Measurements from ENCODE around the gene MYO16. TPM values are rescaled to one million over a fixed set of nuclear protein-coding genes. Genes with fewer than 3 reads are reported as not detected.

The MYO16 gene
- total and polyA plus RNA-seq, 9 donors, result under 0.01 to 0.37 (median 0.16) TPM; not detected in 2

DNA sequence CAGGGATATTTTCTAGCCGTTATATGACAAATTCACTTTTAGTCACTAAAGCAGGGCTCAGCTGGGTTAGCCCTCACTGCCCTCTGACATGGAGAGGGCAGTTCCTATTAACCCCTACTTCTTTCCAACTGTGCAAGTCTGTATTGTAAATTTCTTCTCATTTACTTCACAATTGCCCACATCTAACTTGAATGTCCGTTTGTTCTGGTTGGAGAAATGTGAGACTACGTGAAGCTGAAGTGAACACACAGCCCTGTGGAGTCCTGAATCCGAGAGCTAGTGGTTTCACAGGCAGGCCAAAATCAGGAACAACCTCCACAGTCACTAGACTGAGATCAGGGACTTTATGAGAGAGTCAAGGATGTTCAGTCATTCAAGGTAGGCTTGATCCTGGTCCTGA lies 4.4 kb upstream of the MYO16 start:
- H3K4me3 ChIP-seq, result no peak overlapping the region
- no peaks in the 10 kb centered on the region for H3K27me3 ChIP-seq
- no peaks in the 10 kb centered on the region for H3K4me1 ChIP-seq (ENCODE audit: insufficient read depth)
- no peaks in the 10 kb centered on the region for H3K36me3 ChIP-seq
- no peak for DNase-seq
- TF ChIP-seq POLR2A (IDR thresholded peaks at IDR 0.05) (no peak), EP300 (IDR thresholded peaks at IDR 0.05) (no peak)
- WGBS, 3 donors, result 62 to 84% (median 62%) methylated on average over 4 of the region's 4 CpGs
- no peak overlapping the region for H3K27ac ChIP-seq
- intact Hi-C loops (cut with DNase I), result no loop called here
- no peaks in the 10 kb centered on the region for H3K9me3 ChIP-seq

DNA sequence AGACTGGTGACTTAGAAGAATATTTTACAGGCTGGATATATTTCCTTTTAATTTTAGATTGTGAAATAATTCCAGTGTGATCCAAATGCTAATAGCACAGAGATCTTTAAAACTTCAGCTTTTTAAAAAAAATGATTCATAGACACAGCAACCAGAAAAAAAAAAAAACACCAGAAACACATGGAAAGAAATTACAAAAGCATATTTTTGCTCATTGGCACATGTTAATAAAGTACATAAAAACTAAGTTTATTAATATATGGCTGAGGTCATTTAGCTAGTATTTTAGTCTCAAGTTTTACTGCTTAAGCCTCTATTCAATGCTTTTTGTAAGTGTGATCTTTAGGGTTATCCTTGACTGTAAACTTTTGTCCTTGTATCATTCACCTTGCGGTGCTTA lies 577 bp downstream of the MYO16 start:
- no peak overlapping the region for H3K27ac ChIP-seq

DNA sequence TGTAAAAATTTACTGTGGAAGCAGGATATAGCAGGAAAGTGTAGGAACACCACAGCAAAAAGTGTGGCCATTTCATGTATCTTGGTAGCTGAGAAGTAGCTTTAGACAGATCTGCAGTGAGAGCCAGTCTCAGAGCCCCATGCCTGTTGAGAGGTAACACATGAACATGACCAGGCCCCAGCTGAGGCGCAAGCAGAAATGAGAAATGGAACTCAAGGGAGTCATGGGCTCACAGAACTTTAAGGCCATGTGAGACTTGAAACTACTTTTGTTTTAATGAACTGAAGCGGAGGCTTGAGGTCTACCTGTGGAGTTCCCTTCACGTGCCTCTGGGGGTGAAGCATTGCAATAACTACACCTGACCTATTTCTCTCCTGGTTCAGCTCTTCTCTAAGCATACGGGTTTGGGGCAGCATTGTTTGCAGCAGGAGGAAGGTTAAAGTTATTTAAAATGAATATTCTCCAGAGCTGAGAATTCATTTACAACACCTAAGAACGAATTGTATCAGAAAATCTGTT lies 3.3 kb downstream of the MYO16 start:
- TF ChIP-seq EP300 (IDR thresholded peaks at IDR 0.05) (no peak), POLR2A (IDR thresholded peaks at IDR 0.05) (no peak)
- TF ChIP-seq, protein P1, sequence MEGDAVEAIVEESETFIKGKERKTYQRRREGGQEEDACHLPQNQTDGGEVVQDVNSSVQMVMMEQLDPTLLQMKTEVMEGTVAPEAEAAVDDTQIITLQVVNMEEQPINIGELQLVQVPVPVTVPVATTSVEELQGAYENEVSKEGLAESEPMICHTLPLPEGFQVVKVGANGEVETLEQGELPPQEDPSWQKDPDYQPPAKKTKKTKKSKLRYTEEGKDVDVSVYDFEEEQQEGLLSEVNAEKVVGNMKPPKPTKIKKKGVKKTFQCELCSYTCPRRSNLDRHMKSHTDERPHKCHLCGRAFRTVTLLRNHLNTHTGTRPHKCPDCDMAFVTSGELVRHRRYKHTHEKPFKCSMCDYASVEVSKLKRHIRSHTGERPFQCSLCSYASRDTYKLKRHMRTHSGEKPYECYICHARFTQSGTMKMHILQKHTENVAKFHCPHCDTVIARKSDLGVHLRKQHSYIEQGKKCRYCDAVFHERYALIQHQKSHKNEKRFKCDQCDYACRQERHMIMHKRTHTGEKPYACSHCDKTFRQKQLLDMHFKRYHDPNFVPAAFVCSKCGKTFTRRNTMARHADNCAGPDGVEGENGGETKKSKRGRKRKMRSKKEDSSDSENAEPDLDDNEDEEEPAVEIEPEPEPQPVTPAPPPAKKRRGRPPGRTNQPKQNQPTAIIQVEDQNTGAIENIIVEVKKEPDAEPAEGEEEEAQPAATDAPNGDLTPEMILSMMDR (IDR thresholded peaks at IDR 0.05), result no peak
- Histone ChIP-seq H3K4me1 (ENCODE audit: insufficient read depth) (no peaks in the 10 kb centered on the region), H3K36me3 (no peaks in the 10 kb centered on the region), H3K4me3 (no peak overlapping the region), H3K9me3 (no peaks in the 10 kb centered on the region), H3K27ac (no peak overlapping the region), H3K27me3 (no peaks in the 10 kb centered on the region)
- 77 to 85% (median 85%) methylated on average over 5 of the region's 5 CpGs for WGBS, 3 donors
- no peak for DNase-seq
- intact Hi-C loops (cut with DNase I), result no loop called here

More for the DNA sequence above, 577 bp downstream of the MYO16 start:
- no peak for TF ChIP-seq EP300 (IDR thresholded peaks at IDR 0.05)
- Histone ChIP-seq H3K4me3 (no peak overlapping the region), H3K4me1 (ENCODE audit: insufficient read depth) (no peaks in the 10 kb centered on the region), H3K9me3 (no peaks in the 10 kb centered on the region), H3K27me3 (no peaks in the 10 kb centered on the region), H3K36me3 (no peaks in the 10 kb centered on the region)
- DNase-seq, result no peak
- intact Hi-C loops (cut with DNase I), result no loop called here
- WGBS, 3 donors, result 79 to 85% (median 83%) methylated on average over 1 of the region's 1 CpG

DNA sequence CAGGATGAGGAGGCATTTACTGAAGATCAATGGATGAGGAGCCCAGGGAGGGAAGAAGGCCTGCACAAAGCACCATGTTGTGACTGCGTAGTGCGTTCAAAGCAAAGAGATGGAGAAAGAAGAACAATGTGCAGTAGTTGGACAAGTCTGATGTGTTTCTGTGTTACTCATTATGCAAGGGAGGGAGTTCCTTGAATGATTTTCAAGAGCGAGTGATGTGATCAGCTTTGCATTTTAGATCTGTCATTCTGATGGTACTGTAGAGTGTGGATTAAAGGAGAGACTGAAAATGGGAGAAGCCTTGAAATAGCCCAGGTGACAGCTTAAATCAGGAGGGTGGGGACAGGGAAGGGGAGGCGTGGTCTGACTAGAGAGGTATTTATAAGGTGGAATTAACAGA lies 9.5 kb downstream of the MYO16 start:
- Histone ChIP-seq H3K27me3 (no peaks in the 10 kb centered on the region), H3K4me3 (no peak overlapping the region), H3K4me1 (ENCODE audit: insufficient read depth) (no peaks in the 10 kb centered on the region), H3K36me3 (no peaks in the 10 kb centered on the region), H3K9me3 (no peaks in the 10 kb centered on the region), H3K27ac (no peak overlapping the region)
- intact Hi-C loops (cut with DNase I), result no loop called here
- TF ChIP-seq, protein P1 (IDR thresholded peaks at IDR 0.05), result no peak
- TF ChIP-seq POLR2A (IDR thresholded peaks at IDR 0.05) (no peak), EP300 (IDR thresholded peaks at IDR 0.05) (no peak)
- no peak for DNase-seq
- WGBS, 3 donors, result 89 to 92% (median 89%) methylated on average over 4 of the region's 4 CpGs

DNA sequence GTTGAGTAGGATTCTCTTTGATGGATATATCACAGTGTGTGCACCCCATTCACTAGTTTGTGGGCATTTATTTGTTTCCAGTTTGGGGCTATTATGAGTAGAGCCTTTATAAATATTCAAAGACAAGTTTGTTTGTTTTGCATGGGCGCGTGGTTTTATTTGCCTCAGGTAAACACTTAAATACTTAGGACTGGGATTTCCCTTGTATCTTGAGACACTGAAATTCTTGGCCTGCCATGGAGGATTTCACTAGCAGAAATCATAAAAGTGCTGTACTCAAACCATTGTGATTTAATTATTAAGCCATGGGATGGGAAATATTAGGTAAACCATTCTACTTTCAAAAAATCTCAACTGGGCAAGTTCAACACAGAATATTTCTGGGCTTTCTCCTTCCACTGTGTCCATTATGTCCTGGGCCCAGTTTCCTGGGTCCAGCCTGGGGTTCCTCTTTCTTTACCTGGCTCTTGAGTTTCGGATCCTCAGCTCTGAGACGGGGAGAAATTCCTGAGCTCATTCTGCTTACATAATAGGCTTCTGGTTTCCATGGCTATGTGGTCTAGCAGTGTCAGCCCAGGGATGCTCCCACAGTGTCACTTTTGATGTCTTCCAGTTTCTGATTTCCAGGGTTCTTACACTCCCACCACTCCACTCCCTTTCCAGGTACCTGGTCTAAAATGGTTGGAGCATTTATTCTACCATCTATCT lies 14.4 kb downstream of the MYO16 start:
- Histone ChIP-seq H3K27me3 (no peaks in the 10 kb centered on the region), H3K4me3 (no peak overlapping the region), H3K27ac (no peak overlapping the region), H3K9me3 (no peaks in the 10 kb centered on the region), H3K4me1 (ENCODE audit: insufficient read depth) (no peaks in the 10 kb centered on the region), H3K36me3 (no peaks in the 10 kb centered on the region)
- WGBS, 3 donors, result 73 to 89% (median 76%) methylated on average over 4 of the region's 4 CpGs
- intact Hi-C loops (cut with DNase I), result no loop called here
- DNase-seq, result no peak
- TF ChIP-seq, protein P1 (IDR thresholded peaks at IDR 0.05), result no peak
- no peak for TF ChIP-seq EP300 (IDR thresholded peaks at IDR 0.05)
- no peak for TF ChIP-seq POLR2A (IDR thresholded peaks at IDR 0.05)

Measured in ovary (tissue), 9 donors.